ENCODE results near the gene NCOA3. TPM values are rescaled to one million over a fixed set of nuclear protein-coding genes. Genes with fewer than 3 reads are reported as not detected.

Gene NCOA3
- total RNA-seq, 1 experiment from 2014 or later, result 23.3 TPM

DNA sequence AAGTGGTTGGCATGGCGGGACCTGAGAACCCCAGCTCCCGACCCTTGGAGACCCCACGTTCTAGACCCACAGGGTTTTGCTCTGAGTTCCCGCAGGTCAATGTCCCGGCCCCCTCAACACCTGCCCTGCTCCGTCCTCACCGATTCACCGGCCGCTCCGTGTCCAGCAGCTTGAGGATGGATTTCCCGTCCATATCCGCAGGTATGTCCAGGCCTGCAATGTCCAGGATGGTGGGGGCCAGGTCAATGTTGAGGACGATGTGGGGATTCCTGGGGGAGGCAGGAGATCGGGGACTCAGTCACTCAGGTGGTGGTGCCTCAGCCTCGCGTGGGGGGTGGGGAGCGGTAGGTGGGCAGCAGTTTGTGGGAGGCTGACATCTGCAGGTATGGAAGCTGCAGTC, 176.8 kb downstream of the NCOA3 start:
- Histone ChIP-seq H2AK5ac (ENCODE audit: insufficient read length, low read length) (no peak overlapping the region), H3K4me1 (ENCODE audit: insufficient read depth, low read length) (no peaks in the 10 kb centered on the region), H3K23me2 (ENCODE audit: insufficient read length, low read depth, low read length, poor library complexity, severe bottlenecking) (no peaks in the 10 kb centered on the region), H4K5ac (ENCODE audit: insufficient read length, low read depth, low read length) (no peak overlapping the region), H3T11ph (ENCODE audit: low read length) (no peak overlapping the region), H4K8ac (replicated peaks; ENCODE audit: insufficient read length, low read depth, low read length) (no peak overlapping the region), H2AFZ (ENCODE audit: low read length) (no peak overlapping the region), H4K20me1 (ENCODE audit: control insufficient read depth, insufficient read depth, insufficient read length) (no peaks in the 10 kb centered on the region), H2BK120ac (ENCODE audit: low read depth, low read length, poor library complexity, severe bottlenecking) (no peak overlapping the region), H3K27me3 (ENCODE audit: insufficient read depth, low read length) (no peaks in the 10 kb centered on the region), H2BK5ac (ENCODE audit: insufficient read length, low read length) (no peak overlapping the region), H2BK15ac (ENCODE audit: low read depth, low read length) (no peak overlapping the region), H2BK12ac (ENCODE audit: insufficient read length, low read depth, low read length) (no peak overlapping the region), H3K56ac (ENCODE audit: insufficient read length, low read depth, low read length) (no peak overlapping the region), H3K18ac (ENCODE audit: insufficient read length, low read depth, low read length) (no peak overlapping the region), H3K79me2 (ENCODE audit: insufficient read depth, low read length) (no peaks in the 10 kb centered on the region), H4K91ac (ENCODE audit: insufficient read length, low read depth, low read length) (no peak overlapping the region), H3K9ac (ENCODE audit: extremely low read depth, insufficient read length, low read length) (no peak overlapping the region), H3K23ac (ENCODE audit: insufficient read length, low read depth, low read length) (no peak overlapping the region), H3K9me3 (ENCODE audit: control insufficient read depth, low read depth, low read length) (no peaks in the 10 kb centered on the region), H2BK20ac (ENCODE audit: low read depth, low read length, poor library complexity, severe bottlenecking) (no peak overlapping the region), H3K4me2 (ENCODE audit: insufficient read depth, insufficient read length, low read length) (no peak overlapping the region), H3K27ac (ENCODE audit: insufficient read length, low read depth, low read length) (no peak overlapping the region), H3K4ac (ENCODE audit: low read depth, low read length) (no peak overlapping the region), H3K79me1 (ENCODE audit: insufficient read depth, low read depth, low read length, poor library complexity, severe bottlenecking) (no peaks in the 10 kb centered on the region), H3K14ac (ENCODE audit: insufficient read depth, low read length) (no peak overlapping the region)
- peaks cover 0 to 4% (median 4%) of the 10 kb centered on the region in 3 experiments; a peak in 3 of 7 replicates for H3K36me3 Mint-ChIP-seq (ENCODE audit: insufficient read depth in 1 of 3, low read depth in 3 of 3)
- TF ChIP-seq, protein P1, sequence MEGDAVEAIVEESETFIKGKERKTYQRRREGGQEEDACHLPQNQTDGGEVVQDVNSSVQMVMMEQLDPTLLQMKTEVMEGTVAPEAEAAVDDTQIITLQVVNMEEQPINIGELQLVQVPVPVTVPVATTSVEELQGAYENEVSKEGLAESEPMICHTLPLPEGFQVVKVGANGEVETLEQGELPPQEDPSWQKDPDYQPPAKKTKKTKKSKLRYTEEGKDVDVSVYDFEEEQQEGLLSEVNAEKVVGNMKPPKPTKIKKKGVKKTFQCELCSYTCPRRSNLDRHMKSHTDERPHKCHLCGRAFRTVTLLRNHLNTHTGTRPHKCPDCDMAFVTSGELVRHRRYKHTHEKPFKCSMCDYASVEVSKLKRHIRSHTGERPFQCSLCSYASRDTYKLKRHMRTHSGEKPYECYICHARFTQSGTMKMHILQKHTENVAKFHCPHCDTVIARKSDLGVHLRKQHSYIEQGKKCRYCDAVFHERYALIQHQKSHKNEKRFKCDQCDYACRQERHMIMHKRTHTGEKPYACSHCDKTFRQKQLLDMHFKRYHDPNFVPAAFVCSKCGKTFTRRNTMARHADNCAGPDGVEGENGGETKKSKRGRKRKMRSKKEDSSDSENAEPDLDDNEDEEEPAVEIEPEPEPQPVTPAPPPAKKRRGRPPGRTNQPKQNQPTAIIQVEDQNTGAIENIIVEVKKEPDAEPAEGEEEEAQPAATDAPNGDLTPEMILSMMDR (conservative IDR thresholded peaks at IDR 0.05), result no peak
- DNase-seq, result no peak
- no peak overlapping the region for H3K4me3 Mint-ChIP-seq
- no peaks in the 10 kb centered on the region; the same call in 1 of the 2 replicates for H3K27me3 Mint-ChIP-seq (ENCODE audit: low read depth)
- peaks cover 4 to 17% of the 10 kb centered on the region in 2 experiments for H3K4me1 Mint-ChIP-seq
- no peaks in the 10 kb centered on the region for H3K9me3 Mint-ChIP-seq
- WGBS (ENCODE audit: extremely low coverage, insufficient read length, low lambda C conversion rate), result no CpG with 5 or more reads among the region's 17 CpGs
- H3K27ac Mint-ChIP-seq, result no peak overlapping the region

All from H9 (cell line).